NCI-H748 (cell line): ENCODE results near the gene FAM24A.
A peak's percentile ranks its signal among the peaks of the same experiment; 100 is the strongest.
"Not testable (repeated sequence)": the region's sequence is repeated elsewhere in the genome, so short reads cannot be mapped to it uniquely, and the experiment has no call there.

Experiments used
- DNase-seq: peaks from one replicate; lab custom pipeline; 2025; ENCODE audit not compliant: unreplicated experiment; lab: John Stamatoyannopoulos, UW

FAM24A gene

GRCh38 chr10:122910310-122910709, at the start of gene FAM24A:
Gene FAM24A (plus strand): TSS chr10:122910610. CDS start chr10:122911635, 1,025 bp downstream.
- no peak for DNase-seq

GRCh38 chr10:122861711-122862161, 48.7 kb upstream of the FAM24A start:
- no peak for DNase-seq

- no peak for DNase-seq
These were observed 46.9 kb upstream of the FAM24A start for GRCh38 chr10:122863216-122864193.

- DNase-seq = no peak
These were observed 46.2 kb upstream of the FAM24A start for GRCh38 chr10:122864194-122864592.

GRCh38 chr10:122864901-122865300, 45.5 kb upstream of the FAM24A start:
- DNase-seq = no peak

- not testable (repeated sequence) for DNase-seq
These were observed 43.5 kb upstream of the FAM24A start for GRCh38 chr10:122866757-122867482.

GRCh38 chr10:122868768-122869167, 41.6 kb upstream of the FAM24A start:
- DNase-seq = not testable (repeated sequence)

- not testable (repeated sequence) for DNase-seq
These were observed 38.5 kb upstream of the FAM24A start for GRCh38 chr10:122871947-122872346.

- no peak for DNase-seq
These were observed 34.5 kb upstream of the FAM24A start for GRCh38 chr10:122875843-122876466.

- no peak for DNase-seq
These were observed 33.9 kb upstream of the FAM24A start for GRCh38 chr10:122876467-122876855.

- no peak for DNase-seq
These were observed 33.1 kb upstream of the FAM24A start for GRCh38 chr10:122877264-122877663.

- peak; percentile 78 for DNase-seq
These were observed 31.5 kb upstream of the FAM24A start for GRCh38 chr10:122878799-122879338.

GRCh38 chr10:122879339-122880273, 30.8 kb upstream of the FAM24A start, which contains the start of gene FAM24B:
Gene FAM24B (minus strand): TSS chr10:122879581. CDS start chr10:122850515, 29,066 bp downstream.
- peak; percentile 98 for DNase-seq

GRCh38 chr10:122882766-122883165, 27.6 kb upstream of the FAM24A start:
- no peak for DNase-seq

- no peak for DNase-seq
These were observed 26.2 kb upstream of the FAM24A start for GRCh38 chr10:122884166-122884565.

GRCh38 chr10:122894261-122894944, 16.0 kb upstream of the FAM24A start:
- no peak for DNase-seq

- DNase-seq = not testable (repeated sequence)
These were observed 6.5 kb upstream of the FAM24A start for GRCh38 chr10:122903861-122904260.

GRCh38 chr10:122911889-122912484, 1.6 kb downstream of the FAM24A start:
- DNase-seq = no peak

- no peak for DNase-seq
These were observed 5.3 kb downstream of the FAM24A start for GRCh38 chr10:122915700-122916099.
